GM13977 (cell line): ENCODE measurements around the gene CA10.

Experiments used
- DNase-seq: peaks from one replicate; pipeline ENCODE4 v3.0.0; 2012; ENCODE audit warnings: low spot score
- CTCF ChIP-seq: IDR thresholded peaks from 2 replicates; pipeline ENCODE4 v1.5.1; 2012; ENCODE audit warnings: mild to moderate bottlenecking, control low read depth; ENCODE audit not compliant: insufficient read depth; ENCODE audit errors: extremely low read depth, missing control alignments
- in situ Hi-C: fragments of 300-500 bp; cut with MboI; formaldehyde crosslinking; loops from one replicate; pipeline ENCODE4 v1.12.0; 2022; ENCODE audit warnings: low sequenced_read_pairs, low pct_unique_long_range_greater_than_20kb, mixed read lengths, inconsistent platforms; ENCODE audit not compliant: unreplicated experiment

CA10 gene

GRCh38 chr17:52030052-52030451, 128.5 kb downstream of the CA10 start:
- in situ Hi-C loops = no loop called here
- no peak for TF ChIP-seq CTCF
- no peak for DNase-seq

- no peak for TF ChIP-seq CTCF
- DNase-seq = no peak
- in situ Hi-C loops = no loop called here
These were observed 130.8 kb downstream of the CA10 start for GRCh38 chr17:52027620-52028295.

GRCh38 chr17:52027081-52027480, 131.4 kb downstream of the CA10 start:
- in situ Hi-C loops = no loop called here
- no peak for TF ChIP-seq CTCF
- DNase-seq = no peak

GRCh38 chr17:52026075-52026474, 132.4 kb downstream of the CA10 start:
- DNase-seq = no peak
- in situ Hi-C loops = no loop called here
- no peak for TF ChIP-seq CTCF

- in situ Hi-C loops = no loop called here
- no peak for DNase-seq
- TF ChIP-seq CTCF = no peak
These were observed 133.3 kb downstream of the CA10 start for GRCh38 chr17:52025236-52025635.

GRCh38 chr17:52024300-52024870, 134.1 kb downstream of the CA10 start:
- in situ Hi-C loops = no loop called here
- no peak for TF ChIP-seq CTCF
- no peak for DNase-seq
